GM18867 (cell line): ENCODE data around the gene H19.

ENCODE experiments used
- ATAC-seq: cut with Tn5 transposase; IDR thresholded peaks from one replicate; pipeline ENCODE4 v1.9.1; 2021; ENCODE audit warnings: mild to moderate bottlenecking, moderate library complexity; ENCODE audit not compliant: unreplicated experiment

The H19 gene

DNA sequence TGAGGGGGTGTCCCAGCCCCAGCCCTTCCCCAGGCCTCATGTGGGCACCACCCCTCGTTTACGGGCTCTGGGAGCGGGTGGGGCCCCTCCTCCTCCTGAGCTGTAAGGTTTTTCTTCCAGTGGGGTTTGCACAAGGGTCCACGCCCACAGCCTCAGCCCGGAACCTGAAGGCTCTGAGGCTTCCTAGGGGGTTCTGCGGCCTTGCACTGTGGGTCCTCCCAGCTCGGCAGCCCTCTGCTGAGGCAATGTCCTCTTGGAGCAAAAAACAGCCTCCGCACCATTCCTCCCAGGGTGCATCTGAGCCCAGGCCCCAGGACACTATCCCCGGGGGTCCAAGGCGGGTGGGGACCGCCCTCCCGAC lies 14.1 kb downstream of the H19 start:
- no peak for ATAC-seq

DNA sequence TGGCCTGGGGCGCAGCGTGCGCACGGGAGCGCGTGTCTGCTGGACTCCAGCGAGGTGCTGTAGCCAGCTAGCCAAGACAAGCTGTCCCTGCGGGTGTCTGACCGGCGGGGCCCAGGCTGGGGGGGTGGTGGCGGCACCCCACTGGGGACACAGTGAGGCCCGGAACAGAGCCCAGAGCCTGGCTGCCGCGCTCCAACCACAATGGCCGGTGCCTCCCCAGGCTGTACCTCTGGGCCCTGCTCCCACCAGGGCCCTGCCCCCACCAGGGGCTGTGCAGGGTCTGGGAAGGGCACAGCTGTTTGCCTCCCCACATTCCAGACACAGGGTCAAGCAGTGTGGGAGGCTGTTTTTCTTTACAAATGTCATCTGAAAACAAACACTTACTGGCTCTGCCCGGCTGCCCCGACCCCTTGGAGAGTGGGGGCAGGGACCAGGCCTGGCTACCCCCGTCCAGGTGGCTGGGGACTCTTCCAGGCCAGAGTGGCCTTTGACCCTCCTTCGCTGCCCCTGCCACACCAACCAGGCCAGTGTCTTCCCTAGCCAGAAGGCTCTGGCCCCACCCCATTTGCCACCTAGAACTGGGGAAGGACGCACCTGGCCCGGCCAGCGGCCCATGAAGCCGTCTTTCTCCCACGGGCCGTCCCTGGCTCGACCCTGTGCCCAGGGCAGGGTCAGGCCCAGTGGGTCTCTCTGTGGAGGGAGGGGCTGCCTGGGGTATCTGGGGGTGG lies 14.6 kb downstream of the H19 start:
- ATAC-seq = no peak

DNA sequence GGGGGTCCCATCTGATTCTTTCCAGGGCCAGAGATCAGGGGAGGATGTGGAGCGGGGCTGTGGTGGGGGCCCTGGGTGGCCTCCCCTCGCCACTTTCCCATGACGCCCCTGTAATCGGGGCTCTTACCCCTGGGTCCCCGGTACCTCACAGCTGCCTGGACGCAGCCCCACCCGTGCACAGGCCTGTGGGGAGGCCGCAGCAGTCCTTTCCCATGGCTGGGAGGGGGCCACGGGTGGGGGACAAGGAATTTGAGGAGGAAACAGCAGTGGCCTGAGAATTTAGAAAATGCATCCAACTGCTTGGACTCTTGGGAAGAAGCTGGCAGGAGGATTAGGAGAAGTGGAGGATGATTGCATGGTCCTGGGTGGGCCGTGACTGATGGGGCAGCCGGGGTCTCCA lies 18.0 kb downstream of the H19 start:
- no peak for ATAC-seq

DNA sequence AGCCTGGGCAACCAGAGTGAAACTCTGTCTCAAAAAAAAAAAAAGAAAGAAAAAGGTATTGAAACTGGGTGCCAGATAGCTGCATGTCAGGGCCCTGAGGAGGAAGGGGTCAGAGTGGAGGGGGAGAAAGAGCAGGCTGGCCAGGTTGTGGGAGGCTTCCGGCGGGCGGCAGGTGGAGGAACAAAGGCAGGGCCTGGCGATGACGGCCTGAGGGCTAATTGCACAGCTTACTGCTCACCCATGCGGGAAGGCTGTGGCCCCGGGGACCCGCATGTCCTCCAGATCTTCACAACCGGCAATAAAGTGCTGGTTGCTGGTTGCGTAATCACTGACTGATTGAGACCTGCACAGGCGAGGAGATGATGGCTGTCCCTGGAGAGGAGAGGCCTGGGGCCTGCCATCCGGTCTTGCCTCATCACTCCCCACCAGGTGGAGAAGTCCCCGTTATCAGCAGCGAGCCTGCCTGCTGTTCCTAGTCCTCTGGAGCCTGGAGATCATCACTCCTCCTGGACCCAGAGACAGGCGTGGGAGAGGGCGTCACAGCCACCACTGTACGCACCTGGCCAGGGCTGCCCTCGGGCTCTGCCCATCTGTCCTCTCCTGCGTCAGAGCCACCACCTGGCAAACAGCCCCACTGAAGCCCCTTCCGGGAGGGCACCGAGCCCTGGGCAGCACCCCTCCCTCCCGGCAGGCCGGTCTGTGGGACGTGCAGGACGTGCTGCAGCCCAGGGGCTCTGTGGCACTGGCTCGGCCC lies 18.7 kb downstream of the H19 start:
- no peak for ATAC-seq

DNA sequence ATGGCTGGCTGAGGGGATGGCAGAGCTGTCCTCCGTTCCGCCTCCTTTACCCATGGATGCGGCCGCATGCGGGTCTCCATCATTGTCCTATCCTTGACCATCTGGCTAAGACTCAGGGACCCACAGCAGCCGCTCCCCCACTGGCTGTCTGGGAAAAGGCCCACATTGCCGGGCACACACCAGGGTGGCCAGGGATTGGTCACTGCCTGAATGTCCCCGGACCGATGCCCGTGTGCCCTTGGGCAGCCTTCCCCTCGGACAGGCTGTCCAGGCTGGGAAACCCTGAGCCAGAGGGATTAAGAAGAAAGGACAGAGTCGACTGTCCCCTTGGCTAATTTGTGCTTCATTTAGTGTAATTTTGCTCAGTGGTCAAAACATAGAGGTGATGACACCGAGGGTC lies 22.5 kb downstream of the H19 start:
- no peak for ATAC-seq

DNA sequence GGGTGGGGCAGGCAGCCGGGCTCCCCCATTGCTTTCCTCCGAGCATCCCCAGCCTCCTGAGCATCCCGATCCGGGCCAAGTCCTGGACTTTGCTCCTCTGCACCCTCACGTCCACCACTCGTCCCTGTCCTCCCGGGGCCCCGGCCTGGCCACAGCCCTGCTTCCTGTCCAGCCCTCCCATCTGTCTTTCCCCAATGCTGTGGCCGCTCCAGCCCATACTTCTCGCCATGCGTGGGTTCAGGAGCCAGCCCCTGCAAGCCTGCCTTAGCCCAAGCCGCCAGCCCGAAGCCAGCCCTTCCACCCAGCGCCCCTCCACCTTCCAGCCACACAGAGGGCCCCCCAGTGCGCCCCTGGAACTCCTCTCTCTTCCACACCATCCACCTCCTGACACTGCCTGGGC lies 26.7 kb downstream of the H19 start:
- no peak for ATAC-seq

DNA sequence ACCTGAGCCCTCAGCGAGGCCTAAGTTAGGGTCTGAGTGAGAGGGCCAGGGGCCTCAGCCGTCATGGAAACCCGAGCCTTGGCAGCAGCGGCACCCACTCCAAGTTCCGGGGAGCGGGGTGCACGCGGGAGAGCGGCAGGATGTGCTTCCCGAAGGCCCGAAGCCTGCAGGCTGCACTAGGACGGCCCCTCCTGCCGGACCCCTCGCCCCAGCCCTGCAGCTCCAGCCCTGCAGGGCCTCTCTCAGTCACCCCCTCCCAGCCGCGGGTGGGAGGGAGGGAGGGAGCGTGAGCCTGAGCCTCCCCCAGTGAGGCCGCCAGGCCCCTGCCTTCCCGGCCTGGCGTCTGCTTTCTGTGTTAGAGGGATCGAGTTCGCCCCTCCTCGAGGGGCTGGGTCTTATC lies 27.9 kb downstream of the H19 start:
- ATAC-seq = no peak

DNA sequence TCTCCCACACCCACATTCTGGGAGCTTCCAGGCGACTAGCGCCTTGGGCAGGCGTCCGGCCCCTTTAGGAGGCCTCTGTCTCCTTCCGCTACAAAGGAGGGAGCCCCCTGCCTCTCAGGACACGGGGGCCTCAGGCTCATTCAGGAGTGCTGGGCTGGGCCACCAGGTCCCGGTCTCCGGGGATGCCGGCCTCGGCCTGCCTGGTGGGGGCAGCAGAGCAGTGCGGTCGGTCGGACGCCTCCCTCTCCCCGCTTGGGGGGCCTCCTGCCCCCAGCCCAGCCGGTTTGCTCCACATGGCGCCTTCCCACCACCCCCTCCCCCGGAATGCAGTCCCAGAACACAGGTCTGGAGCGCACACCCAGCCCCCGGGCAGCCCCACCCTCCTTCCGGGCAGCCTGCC lies 28.6 kb downstream of the H19 start:
- no peak for ATAC-seq

DNA sequence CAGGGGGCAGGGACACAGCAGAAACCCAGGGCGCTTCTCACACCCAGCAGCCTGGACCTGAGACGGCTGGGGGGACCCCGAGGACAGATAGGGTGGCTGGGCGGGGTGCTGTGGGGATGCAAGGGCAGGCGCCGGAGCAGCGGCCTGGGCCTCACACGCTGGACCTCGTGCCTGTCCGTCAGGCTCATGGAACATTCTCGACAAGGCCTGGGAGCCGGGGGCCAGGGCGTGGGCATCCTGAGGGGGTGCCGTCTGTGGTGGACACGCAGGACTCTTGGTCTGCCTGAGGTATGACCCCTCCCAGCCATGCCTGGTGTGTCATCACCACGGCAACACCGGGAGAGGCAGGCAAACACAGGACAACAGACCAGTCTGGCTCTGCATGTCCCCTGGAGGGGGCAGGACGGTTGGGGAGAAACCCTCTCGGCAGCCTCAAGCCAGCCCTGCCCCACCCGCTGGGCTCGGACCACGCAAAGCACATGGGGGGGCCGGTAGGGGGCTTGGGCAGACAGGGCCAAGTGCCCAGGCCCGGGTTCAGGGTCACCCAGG lies 29.1 kb downstream of the H19 start:
- no peak for ATAC-seq

DNA sequence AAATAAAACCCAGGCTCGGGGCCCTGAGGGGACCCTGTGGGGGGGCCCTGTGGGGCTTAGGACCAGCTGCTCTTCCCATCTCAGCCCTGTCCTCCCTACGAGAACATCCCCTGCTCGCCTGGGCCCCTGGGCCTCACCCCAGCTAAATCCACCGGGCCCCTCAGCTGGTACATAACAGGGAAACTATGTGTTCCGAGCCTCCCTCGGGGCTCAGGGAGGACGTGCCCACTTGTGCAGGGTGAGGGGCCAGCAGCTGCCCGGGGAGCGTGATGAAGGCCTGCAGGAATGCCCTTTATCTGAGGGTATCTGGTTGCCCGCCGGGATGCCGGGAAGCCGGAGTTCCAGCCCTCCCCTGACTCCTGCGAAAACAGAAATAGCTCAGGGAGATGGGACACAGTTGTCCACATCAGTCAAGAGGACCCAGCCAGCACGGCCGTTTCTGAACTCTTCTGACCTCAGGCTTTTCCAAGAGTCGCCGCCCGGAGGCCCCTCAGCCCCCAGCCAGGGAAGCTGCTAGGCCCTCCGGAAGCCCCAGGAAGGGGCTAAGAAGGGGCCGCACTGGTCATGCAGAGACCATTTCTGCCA lies 29.9 kb downstream of the H19 start:
- ATAC-seq = no peak

DNA sequence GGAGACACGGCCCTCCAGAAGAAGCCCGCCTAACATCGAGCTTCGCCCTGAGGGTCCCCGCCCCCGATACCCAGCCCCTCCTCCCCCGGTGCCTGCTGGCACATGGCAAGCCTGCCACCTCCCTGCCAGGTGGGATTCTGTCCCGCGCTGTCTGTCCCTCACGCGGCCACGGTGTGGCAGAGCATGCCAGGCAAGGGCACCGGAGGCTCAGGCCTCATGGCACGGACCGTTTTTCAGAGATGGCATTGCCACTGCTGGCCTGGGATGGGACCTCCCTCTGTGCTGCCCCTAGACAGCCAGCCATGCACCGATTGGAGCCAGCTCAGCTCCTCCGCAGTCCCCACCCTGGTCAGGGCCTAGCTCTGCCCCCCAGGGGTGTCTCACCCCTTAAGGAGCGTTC lies 31.1 kb downstream of the H19 start:
- no peak for ATAC-seq

DNA sequence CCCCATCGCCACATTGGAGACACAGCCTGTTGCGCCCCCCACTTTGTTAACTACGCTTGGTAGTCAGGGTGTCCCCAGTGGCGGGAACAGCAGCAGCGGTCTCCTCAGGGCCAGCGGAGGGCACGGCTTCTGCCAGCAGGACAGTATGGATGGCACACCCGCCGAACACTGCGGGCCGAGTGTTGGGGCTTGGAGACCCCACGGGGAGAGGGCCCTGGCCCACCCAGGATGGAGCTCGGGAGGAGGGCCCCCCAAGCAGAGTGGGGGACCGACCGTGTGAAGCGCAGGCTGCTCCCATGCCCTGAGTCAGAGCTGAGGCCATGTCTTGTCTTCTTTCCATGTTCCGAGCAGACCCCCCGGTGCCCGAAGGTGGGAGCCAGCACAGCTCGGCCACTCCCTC lies 32.7 kb downstream of the H19 start:
- ATAC-seq = no peak

DNA sequence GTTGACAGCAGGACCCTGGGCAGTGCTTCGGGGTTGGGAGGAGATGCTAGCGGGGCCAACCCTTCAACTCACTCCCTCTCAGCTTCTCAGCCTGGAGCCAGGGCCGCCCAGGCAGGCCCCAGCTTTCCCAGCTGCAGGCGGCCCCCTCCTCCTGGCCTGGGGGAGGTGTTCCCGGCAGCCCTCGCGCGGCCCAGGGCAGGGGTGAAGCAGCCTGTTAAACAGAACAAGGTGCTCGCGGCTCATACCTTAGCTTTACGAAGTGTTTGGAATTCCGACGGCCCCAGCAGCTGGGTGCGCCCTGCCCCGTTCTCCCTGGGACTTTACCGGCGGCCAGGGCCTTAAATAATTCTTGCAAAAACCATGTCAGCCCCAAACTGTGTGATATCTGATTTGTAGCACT lies 33.3 kb downstream of the H19 start:
- no peak for ATAC-seq

DNA sequence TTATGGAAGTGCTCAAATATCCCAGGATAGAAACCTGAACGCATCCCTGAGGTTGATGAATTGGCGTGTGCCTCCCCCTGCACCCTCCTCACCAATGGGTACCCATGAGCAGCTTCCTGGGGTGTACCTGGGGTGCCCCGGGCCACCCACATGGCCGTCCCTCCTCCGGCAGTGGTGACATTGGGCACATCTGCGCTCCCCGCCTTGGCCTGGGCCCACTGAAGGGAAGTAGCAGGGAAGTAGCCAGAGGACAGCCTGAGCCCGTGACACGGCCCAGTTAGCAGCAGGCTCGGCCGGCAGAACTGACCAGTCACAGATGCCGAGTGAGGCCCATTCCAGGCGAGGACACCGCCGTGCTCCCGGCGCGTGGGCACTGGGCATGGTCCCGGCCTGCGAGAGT lies 33.8 kb downstream of the H19 start:
- ATAC-seq = no peak

DNA sequence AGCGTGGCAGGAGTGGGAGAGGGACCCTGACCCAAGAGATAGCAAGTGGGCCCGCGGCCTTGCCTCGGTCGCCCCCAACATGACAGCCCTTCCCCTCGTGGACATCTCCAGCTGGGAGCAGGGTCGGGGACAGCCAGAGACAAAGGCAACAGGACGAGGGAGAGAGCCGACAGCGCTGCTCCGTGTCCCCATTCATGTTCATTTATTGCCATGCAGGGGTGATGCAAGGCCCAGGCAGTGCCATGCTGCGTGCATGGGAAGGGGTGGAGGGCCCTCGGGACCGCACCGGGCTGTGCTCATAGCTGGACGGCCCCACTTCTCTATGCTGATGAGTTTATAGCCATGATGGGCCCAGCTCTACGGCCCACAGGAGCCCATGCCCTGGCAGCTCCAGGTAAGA lies 37.9 kb downstream of the H19 start:
- ATAC-seq = no peak

DNA sequence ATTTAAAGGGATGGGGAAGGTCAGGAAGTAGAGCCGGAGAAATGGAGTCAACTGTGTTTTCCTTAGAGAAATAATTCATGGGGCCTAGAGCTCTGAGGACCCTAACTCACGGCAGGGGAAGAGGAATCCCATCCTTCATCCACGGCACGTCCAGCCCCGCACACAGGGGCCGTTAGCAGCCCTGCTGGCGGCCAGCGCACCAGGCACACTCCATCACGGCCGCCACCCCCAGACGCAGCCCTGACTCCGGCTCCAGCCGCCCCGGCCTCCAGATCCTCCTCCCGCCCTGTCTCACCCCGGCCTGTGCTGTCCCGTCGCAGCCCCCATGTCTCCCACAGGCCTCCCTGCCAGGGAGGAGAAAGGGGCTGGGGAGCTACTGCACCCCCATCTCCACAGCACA lies 39.3 kb downstream of the H19 start:
- ATAC-seq = no peak

DNA sequence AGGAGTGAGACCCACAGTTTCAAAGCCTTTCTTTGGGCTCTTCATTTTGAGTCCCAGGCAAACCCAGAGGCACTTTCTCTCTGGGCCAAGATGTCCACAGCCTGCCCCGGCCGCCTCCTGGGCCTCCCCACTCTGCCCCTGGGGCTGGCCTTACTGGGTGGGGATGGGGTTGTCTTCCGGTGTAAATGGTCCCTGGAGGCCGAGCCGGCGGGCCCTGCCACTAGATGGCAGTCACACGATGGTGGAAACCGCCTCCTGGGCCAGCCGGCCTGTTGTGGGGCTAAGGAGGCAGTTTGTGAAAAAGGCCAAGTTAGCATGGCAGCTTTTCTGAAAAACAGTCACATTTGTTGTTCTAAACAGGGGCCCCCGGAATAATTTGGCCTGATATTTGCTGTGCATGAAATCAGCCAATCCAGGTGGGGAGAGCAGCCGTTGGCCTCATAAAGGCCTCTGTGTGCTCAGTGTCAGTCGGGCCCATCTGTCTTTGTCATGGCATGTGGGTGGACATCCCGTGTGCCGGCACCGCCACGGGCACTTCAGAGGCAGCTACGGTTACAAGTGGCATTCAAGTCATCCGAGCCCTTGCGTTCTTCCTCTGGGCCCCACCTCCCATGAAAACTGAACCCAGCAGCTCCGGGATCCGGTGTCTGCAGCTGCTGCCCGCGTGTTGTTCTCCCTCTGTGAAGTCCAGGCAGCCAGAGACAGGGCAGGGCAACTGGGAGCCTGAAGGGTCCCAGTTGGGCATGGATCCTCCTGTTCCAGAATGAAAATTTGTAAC lies 44.0 kb downstream of the H19 start:
- no peak for ATAC-seq

DNA sequence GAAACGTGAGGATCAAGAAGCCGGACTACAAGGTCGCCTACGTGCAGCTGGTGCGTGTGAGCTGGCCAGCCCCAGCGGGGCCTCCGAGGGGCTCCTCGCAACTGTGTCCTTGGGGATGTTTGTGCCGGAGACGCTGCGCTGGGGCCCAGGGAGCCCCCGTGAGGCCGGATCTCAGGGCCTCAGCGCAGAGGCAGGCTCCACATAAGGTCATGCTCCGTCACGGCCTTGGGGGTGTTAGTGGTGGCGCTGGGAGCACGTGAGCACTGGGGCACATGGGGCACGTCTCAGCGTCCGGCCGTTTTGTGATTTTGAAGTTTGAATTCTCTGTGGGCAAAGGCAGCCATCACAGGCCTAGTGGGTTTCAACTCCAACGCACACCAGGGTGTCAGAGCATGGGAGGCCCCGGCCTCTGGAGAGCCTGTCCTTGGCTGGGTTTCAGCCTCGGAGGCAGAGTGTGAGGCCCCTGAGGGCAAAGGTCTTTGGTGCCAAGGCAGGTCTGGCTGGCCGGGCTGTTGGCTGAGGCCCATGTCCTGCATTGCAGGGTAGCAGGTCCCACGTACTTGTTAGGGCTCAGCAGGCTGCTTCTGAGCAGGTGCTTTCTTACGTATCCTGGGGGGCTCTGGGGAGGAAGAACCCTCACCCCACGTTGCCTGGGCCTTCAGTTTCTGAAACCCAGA lies 44.7 kb downstream of the H19 start:
- no peak for ATAC-seq

DNA sequence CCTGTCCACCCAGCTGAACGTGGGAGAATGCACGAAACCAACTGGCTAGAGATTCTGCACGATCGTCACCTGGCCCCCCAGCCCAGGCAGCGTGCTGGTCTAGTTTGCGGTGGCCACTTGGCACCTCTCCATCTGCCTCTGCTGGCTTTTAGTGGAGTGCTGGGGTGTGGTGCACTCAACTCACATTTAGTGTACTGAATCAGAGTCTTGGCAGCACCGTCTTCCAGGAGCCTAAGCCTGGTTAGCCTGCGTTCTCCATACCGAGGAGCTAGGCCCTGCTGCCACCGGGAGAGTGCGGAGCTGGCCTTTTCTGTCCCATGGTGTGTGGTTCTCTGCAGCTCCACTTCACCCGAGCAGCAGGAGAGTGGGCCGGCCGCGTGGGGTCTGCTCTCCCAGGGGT lies 47.7 kb downstream of the H19 start:
- no peak for ATAC-seq

DNA sequence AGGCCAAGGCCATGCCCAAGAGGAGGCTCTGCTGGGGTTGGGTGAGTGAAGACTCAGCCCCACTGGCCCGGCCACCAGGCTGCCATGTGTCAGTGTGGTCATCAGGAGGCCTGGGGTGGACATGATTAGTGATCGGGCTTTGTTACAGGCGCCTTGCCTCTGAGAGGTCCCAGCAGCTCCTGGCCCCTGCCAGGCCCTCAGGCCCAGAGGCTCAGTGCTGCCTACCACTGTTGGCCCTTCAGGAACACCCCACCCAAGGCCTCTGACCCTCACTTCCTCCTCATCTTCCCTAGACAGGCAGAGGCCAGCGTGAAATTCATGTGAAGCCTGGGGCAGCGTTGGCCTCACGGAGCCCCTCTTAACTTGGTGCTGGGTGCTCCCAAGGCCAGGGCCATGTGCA lies 48.3 kb downstream of the H19 start:
- ATAC-seq = no peak

DNA sequence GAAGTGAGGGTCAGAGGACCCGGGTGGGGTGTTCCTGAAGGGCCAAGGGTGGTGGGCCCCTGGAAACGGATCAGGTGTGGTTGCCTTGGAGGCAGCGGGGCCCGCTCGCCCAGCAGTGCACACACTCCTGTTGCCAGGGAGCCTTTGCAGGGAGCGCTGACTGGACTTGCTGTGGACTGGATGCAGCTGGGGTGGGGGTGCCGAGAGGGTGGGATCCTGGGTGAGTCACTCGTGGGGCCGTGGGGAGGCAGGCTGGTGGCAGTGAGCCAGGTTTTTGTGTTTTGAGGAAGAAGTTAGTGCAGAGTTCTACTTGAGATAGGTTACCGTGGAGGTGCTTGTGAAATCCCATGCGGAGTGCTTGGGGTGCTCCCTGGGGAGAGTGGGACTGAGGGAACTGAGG lies 49.3 kb downstream of the H19 start:
- ATAC-seq = no peak
